ENCODE measurements around the gene SMIM43.
"Not testable (repeated sequence)": the region's sequence is repeated elsewhere in the genome, so short reads cannot be mapped to it uniquely, and the experiment has no call there.

- TF ChIP-seq, protein P1, sequence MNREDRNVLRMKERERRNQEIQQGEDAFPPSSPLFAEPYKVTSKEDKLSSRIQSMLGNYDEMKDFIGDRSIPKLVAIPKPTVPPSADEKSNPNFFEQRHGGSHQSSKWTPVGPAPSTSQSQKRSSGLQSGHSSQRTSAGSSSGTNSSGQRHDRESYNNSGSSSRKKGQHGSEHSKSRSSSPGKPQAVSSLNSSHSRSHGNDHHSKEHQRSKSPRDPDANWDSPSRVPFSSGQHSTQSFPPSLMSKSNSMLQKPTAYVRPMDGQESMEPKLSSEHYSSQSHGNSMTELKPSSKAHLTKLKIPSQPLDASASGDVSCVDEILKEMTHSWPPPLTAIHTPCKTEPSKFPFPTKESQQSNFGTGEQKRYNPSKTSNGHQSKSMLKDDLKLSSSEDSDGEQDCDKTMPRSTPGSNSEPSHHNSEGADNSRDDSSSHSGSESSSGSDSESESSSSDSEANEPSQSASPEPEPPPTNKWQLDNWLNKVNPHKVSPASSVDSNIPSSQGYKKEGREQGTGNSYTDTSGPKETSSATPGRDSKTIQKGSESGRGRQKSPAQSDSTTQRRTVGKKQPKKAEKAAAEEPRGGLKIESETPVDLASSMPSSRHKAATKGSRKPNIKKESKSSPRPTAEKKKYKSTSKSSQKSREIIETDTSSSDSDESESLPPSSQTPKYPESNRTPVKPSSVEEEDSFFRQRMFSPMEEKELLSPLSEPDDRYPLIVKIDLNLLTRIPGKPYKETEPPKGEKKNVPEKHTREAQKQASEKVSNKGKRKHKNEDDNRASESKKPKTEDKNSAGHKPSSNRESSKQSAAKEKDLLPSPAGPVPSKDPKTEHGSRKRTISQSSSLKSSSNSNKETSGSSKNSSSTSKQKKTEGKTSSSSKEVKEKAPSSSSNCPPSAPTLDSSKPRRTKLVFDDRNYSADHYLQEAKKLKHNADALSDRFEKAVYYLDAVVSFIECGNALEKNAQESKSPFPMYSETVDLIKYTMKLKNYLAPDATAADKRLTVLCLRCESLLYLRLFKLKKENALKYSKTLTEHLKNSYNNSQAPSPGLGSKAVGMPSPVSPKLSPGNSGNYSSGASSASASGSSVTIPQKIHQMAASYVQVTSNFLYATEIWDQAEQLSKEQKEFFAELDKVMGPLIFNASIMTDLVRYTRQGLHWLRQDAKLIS (CRISPR knock-in tag; IDR thresholded peaks at IDR 0.05; ENCODE audit: borderline replicate concordance), result not testable (repeated sequence)
- TF ChIP-seq, protein P2, sequence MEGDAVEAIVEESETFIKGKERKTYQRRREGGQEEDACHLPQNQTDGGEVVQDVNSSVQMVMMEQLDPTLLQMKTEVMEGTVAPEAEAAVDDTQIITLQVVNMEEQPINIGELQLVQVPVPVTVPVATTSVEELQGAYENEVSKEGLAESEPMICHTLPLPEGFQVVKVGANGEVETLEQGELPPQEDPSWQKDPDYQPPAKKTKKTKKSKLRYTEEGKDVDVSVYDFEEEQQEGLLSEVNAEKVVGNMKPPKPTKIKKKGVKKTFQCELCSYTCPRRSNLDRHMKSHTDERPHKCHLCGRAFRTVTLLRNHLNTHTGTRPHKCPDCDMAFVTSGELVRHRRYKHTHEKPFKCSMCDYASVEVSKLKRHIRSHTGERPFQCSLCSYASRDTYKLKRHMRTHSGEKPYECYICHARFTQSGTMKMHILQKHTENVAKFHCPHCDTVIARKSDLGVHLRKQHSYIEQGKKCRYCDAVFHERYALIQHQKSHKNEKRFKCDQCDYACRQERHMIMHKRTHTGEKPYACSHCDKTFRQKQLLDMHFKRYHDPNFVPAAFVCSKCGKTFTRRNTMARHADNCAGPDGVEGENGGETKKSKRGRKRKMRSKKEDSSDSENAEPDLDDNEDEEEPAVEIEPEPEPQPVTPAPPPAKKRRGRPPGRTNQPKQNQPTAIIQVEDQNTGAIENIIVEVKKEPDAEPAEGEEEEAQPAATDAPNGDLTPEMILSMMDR (IDR thresholded peaks at IDR 0.05), result not testable (repeated sequence)
- TF ChIP-seq NR3C1 (CRISPR knock-in tag; conservative IDR thresholded peaks at IDR 0.05; ENCODE audit: low read depth); NR2C2 (CRISPR knock-in tag; IDR thresholded peaks at IDR 0.05); NFYB (CRISPR knock-in tag; conservative IDR thresholded peaks at IDR 0.05; ENCODE audit: low read depth); MLX (CRISPR knock-in tag; IDR thresholded peaks at IDR 0.05); FOXK1 (CRISPR knock-in tag; IDR thresholded peaks at IDR 0.05); ATF2 (CRISPR knock-in tag; IDR thresholded peaks at IDR 0.05; ENCODE audit: borderline replicate concordance, low read depth); ZNF138 (CRISPR knock-in tag; conservative IDR thresholded peaks at IDR 0.05); CBFB (CRISPR knock-in tag; IDR thresholded peaks at IDR 0.05; ENCODE audit: low read depth); ZBTB43 (CRISPR knock-in tag; IDR thresholded peaks at IDR 0.05): not testable (repeated sequence)
Observed at GRCh38 chr4:121729753-121730152, 35.2 kb downstream of the SMIM43 start.
